C4-2B (cell line): ENCODE results near the gene RNF213.
"Not testable (repeated sequence)": the region's sequence is repeated elsewhere in the genome, so short reads cannot be mapped to it uniquely, and the experiment has no call there.

Source experiments
- H3K27ac ChIP-seq: fragments of 450-650 bp; 2 replicates; pipeline ENCODE4 v1.5.1; 2017
- CTCF ChIP-seq: fragments of 450-650 bp; conservative IDR thresholded peaks from 2 replicates; pipeline ENCODE4 v1.5.1; 2017; ENCODE audit warnings: mild to moderate bottlenecking
- ZFX ChIP-seq: fragments of 450-650 bp; IDR thresholded peaks from 2 replicates; pipeline ENCODE4 v1.6.1; 2017

The RNF213 gene

GRCh38 chr17:80408872-80409271, 148.2 kb downstream of the RNF213 start:
- no peak overlapping the region for H3K27ac ChIP-seq
- TF ChIP-seq ZFX (no peak), CTCF (no peak)

GRCh38 chr17:80409626-80410025, 149.0 kb downstream of the RNF213 start:
- no peak overlapping the region for H3K27ac ChIP-seq
- TF ChIP-seq CTCF (no peak), ZFX (no peak)

- not testable (repeated sequence) for H3K27ac ChIP-seq
These were observed 149.9 kb downstream of the RNF213 start for GRCh38 chr17:80410441-80411087.

- H3K27ac ChIP-seq, result no peak overlapping the region
- no peak for TF ChIP-seq ZFX
- no peak for TF ChIP-seq CTCF
These were observed 153.3 kb downstream of the RNF213 start for GRCh38 chr17:80413771-80414507.

GRCh38 chr17:80414508-80414802, 153.8 kb downstream of the RNF213 start:
- TF ChIP-seq CTCF (no peak), ZFX (no peak)
- H3K27ac ChIP-seq, result peak overlapping the region; percentile 78

GRCh38 chr17:80414803-80415625, 154.4 kb downstream of the RNF213 start, which contains the start of gene ENDOV:
Gene ENDOV, plus strand, starts transcription at chr17:80415167. Its CDS starts 28 bp downstream, at chr17:80415195.
- TF ChIP-seq CTCF, result no peak
- TF ChIP-seq ZFX, result peak; percentile 71; the same call in 1 of the 2 replicates
- H3K27ac ChIP-seq, result peak within 1 kb of the TSS; percentile 78

- TF ChIP-seq CTCF, result no peak
- no peak for TF ChIP-seq ZFX
- peak overlapping the region; percentile 78 for H3K27ac ChIP-seq
These were observed 155.0 kb downstream of the RNF213 start for GRCh38 chr17:80415626-80416137.
